Duodenal mucosa (tissue), 2 donors: Measurements from ENCODE around the gene TECRL.

ENCODE experiments used
- H3K27ac ChIP-seq: one replicate; pipeline ENCODE4 v1.7.0; 2013; ENCODE audit warnings: low read depth, low read length
- H3K27me3 ChIP-seq, 2 donors: one replicate each; pipeline ENCODE4 v1.7.0; 2013; ENCODE audit warnings: low read length in 2 of 2, control low read depth in 1 of 2; ENCODE audit not compliant: insufficient read depth in 2 of 2, control insufficient read depth in 1 of 2
- H3K36me3 ChIP-seq, 2 donors: one replicate each; pipeline ENCODE4 v1.7.0; 2013; ENCODE audit warnings: low read length in 2 of 2, control low read depth in 1 of 2; ENCODE audit not compliant: insufficient read depth in 2 of 2, control insufficient read depth in 1 of 2
- H3K4me1 ChIP-seq, 2 donors: one replicate each; pipeline ENCODE4 v1.7.0; 2013; ENCODE audit warnings: low read length in 2 of 2, control low read depth in 1 of 2; ENCODE audit not compliant: insufficient read depth in 2 of 2, control insufficient read depth in 1 of 2
- H3K4me3 ChIP-seq, 2 donors: one replicate each; pipeline ENCODE4 v1.7.0; 2013; ENCODE audit warnings: low read length in 2 of 2, low read depth in 1 of 2
- H3K9ac ChIP-seq, 2 donors: one replicate each; pipeline ENCODE4 v1.7.0; 2013; ENCODE audit warnings: low read length in 2 of 2, low read depth in 1 of 2
- H3K9me3 ChIP-seq, 2 donors: one replicate each; pipeline ENCODE4 v1.7.0; 2013; ENCODE audit warnings: low read length in 2 of 2, control low read depth in 1 of 2; ENCODE audit not compliant: control insufficient read depth in 1 of 2

Gene TECRL

GRCh38 chr4:64251781-64252180, 157.5 kb downstream of the TECRL start:
- no peaks in the 10 kb centered on the region for H3K36me3 ChIP-seq
- H3K27me3 ChIP-seq: no peaks in the 10 kb centered on the region
- no peak overlapping the region for H3K4me3 ChIP-seq
- H3K4me1 ChIP-seq: no peaks in the 10 kb centered on the region
- H3K9ac ChIP-seq: no peak overlapping the region
- no peak overlapping the region for H3K27ac ChIP-seq
- peaks cover 0 to 13% of the 10 kb centered on the region in 2 donors for H3K9me3 ChIP-seq

- no peak overlapping the region for H3K27ac ChIP-seq
- no peak overlapping the region for H3K9ac ChIP-seq
- H3K4me1 ChIP-seq: no peaks in the 10 kb centered on the region
Observed at GRCh38 chr4:64250488-64250887, 158.8 kb downstream of the TECRL start.

DNA sequence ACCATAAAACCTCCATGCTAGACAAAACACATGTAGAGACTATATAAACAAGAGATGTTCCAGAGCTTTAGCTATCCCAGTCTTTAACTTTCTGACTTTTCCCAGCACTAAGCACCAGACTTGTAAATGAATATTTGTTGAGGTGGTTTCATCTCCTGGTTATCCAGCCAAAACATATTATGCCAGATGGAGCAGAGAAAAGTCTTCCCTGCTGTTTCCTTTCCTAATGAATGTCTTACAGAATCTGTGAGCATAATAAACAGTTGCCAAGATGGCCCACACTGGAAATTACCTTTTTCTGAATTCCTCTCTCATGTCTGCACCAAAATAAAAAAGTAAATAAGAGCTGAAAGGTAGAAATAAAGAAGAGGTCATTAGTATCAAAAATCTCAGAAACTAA, 159.2 kb downstream of the TECRL start:
- Histone ChIP-seq H3K4me3 (no peak overlapping the region), H3K27me3 (no peaks in the 10 kb centered on the region), H3K27ac (no peak overlapping the region), H3K36me3 (no peaks in the 10 kb centered on the region), H3K9ac (no peak overlapping the region), H3K9me3 (peaks cover 0 to 13% of the 10 kb centered on the region in 2 donors), H3K4me1 (no peaks in the 10 kb centered on the region)

More at GRCh38 chr4:64250488-64250887, 158.8 kb downstream of the TECRL start:
- Histone ChIP-seq H3K4me3 (no peak overlapping the region), H3K9me3 (peaks cover 0 to 13% of the 10 kb centered on the region in 2 donors), H3K27me3 (no peaks in the 10 kb centered on the region), H3K36me3 (no peaks in the 10 kb centered on the region)

GRCh38 chr4:64248186-64248585, 161.1 kb downstream of the TECRL start:
- Histone ChIP-seq H3K4me3 (no peak overlapping the region), H3K4me1 (no peaks in the 10 kb centered on the region), H3K27ac (no peak overlapping the region), H3K27me3 (no peaks in the 10 kb centered on the region), H3K36me3 (no peaks in the 10 kb centered on the region), H3K9me3 (peaks cover 0 to 7% of the 10 kb centered on the region in 2 donors), H3K9ac (no peak overlapping the region)

GRCh38 chr4:64230709-64231310, 178.4 kb downstream of the TECRL start:
- Histone ChIP-seq H3K4me1 (no peaks in the 10 kb centered on the region), H3K27ac (no peak overlapping the region), H3K9ac (no peak overlapping the region), H3K9me3 (peaks cover 35 to 63% of the 10 kb centered on the region in 2 donors), H3K27me3 (no peaks in the 10 kb centered on the region), H3K36me3 (no peaks in the 10 kb centered on the region), H3K4me3 (no peak overlapping the region)
